ENCODE measurements around the gene SP6. TPM values are rescaled to one million over a fixed set of nuclear protein-coding genes. Genes with fewer than 3 reads are reported as not detected.

Gene SP6
- total and polyA plus RNA-seq, 2 of the 8 experiments (the other 6 are each of a cell fraction or from before 2014, with no cell fraction given) = 1.2 to 1.5 TPM

DNA sequence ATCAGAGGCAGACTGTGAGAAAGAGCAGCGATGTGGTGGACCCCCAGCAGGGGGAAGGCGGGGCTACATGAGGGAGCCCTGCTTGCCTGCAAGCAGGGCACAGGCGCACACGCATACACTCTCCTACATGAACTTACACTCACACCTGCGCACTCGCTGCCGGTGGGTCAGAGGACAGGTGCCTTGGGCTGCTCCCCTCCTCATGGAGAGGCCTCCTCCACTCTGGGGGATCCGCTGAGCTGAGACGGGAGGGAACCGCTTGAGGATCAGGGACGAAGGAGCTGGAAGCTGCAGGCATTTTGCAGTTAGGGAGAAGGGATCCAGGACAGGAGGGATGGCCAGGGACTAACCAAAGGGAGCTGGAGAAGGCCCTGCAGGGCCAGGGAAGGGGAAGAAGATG lies 43.5 kb downstream of the SP6 start:
- H3K4me2 ChIP-seq (ENCODE audit: insufficient read depth in 1 of 2, low read depth in 2 of 2, low read length in 2 of 2) = no peak overlapping the region
- H3K18ac ChIP-seq (ENCODE audit: extremely low read depth, low read length) = no peak overlapping the region
- TF ChIP-seq SP4 (IDR thresholded peaks at IDR 0.05; ENCODE audit: low read length) (no peak), SP2 (IDR thresholded peaks at IDR 0.05; ENCODE audit: low read length) (no peak), CHD2 (IDR thresholded peaks at IDR 0.05; ENCODE audit: low read length) (no peak), SUZ12 (IDR thresholded peaks at IDR 0.05; ENCODE audit: low read length) (no peak), TEAD4 (IDR thresholded peaks at IDR 0.05; ENCODE audit: low read depth, low read length) (no peak), SP1 (IDR thresholded peaks at IDR 0.05; ENCODE audit: low read depth, low read length) (no peak), RAD21 (IDR thresholded peaks at IDR 0.05 in 1 of 2, conservative IDR thresholded peaks at IDR 0.05 in 1 of 2; ENCODE audit: low read depth in 2 of 2, low read length in 2 of 2) (no peak)

More for the DNA sequence above, 43.5 kb downstream of the SP6 start:
- Histone ChIP-seq H4K20me1 (replicated peaks in 1 of 2; ENCODE audit: control insufficient read depth in 1 of 2, insufficient read depth in 2 of 2, low read length in 2 of 2) (peaks cover 2 to 4% of the 10 kb centered on the region in 2 experiments), H4K8ac (ENCODE audit: extremely low read depth, insufficient read depth, low read length) (no peak overlapping the region), H4K5ac (ENCODE audit: insufficient read length, low read depth, low read length) (no peak overlapping the region), H3K79me1 (ENCODE audit: low read depth, low read length) (no peaks in the 10 kb centered on the region; the same call in 1 of the 2 replicates), H3K9ac (replicated peaks in 1 of 4; ENCODE audit: extremely low read depth in 1 of 4, low read depth in 3 of 4, low read length in 3 of 4) (no peak overlapping the region), H2BK20ac (ENCODE audit: low read length) (no peak overlapping the region), H3K9me3 (ENCODE audit: insufficient read depth in 2 of 2, low read depth in 1 of 2, low read length in 1 of 2) (no peaks in the 10 kb centered on the region), H2AK5ac (ENCODE audit: low read depth, low read length) (no peak overlapping the region), H2AFZ (ENCODE audit: low read length) (no peak overlapping the region), H3K56ac (replicated peaks; ENCODE audit: insufficient read length, low read depth, low read length) (no peak overlapping the region), H3K4me3 (ENCODE audit: extremely low read depth in 1 of 4, insufficient read depth in 2 of 4, low read depth in 3 of 4, low read length in 4 of 4) (no peak overlapping the region), H3K23ac (ENCODE audit: insufficient read length) (no peak overlapping the region), H3K23me2 (ENCODE audit: low read depth, low read length) (no peaks in the 10 kb centered on the region), H2BK5ac (ENCODE audit: low read depth, low read length) (no peak overlapping the region), H3K27me3 (replicated peaks in 1 of 4; ENCODE audit: control insufficient read depth in 3 of 4, extremely low read depth in 1 of 4, insufficient read depth in 3 of 4, low read length in 3 of 4) (no peaks in the 10 kb centered on the region), H3K14ac (ENCODE audit: insufficient read length) (no peak overlapping the region), H4K91ac (replicated peaks; ENCODE audit: insufficient read length, low read length) (no peak overlapping the region), H2BK12ac (ENCODE audit: low read depth, low read length) (no peak overlapping the region), H2BK120ac (replicated peaks; ENCODE audit: low read depth, low read length) (no peak overlapping the region), H3K79me2 (ENCODE audit: control insufficient read depth in 1 of 2, insufficient read depth in 2 of 2, low read length in 2 of 2) (no peaks in the 10 kb centered on the region), H3K36me3 (ENCODE audit: control insufficient read depth in 2 of 4, insufficient read depth in 4 of 4, low read length in 3 of 4) (peaks cover 0 to 2% (median 0%) of the 10 kb centered on the region in 4 experiments; a peak in 1 of 8 replicates), H2BK15ac (ENCODE audit: low read length) (no peak overlapping the region), H3K27ac (ENCODE audit: low read depth, low read length) (no peak overlapping the region; the same call in 1 of the 2 replicates), H3K4me1 (replicated peaks in 1 of 4; ENCODE audit: control insufficient read depth in 3 of 4, insufficient read depth in 4 of 4, low read length in 3 of 4) (no peaks in the 10 kb centered on the region; a peak in 1 of 7 replicates), H3K4ac (replicated peaks; ENCODE audit: insufficient read length, low read depth, low read length) (no peak overlapping the region)
- FAIRE-seq (no peak), DNase-seq (ENCODE audit: low read depth in 1 of 2, low spot score in 2 of 2) (no peak)
- ChIA-PET CTCF (ENCODE audit: partially characterized antibody) (interaction anchor here (0.8 to 1.3 kb wide), 4 partner anchors 24 to 109 kb away, joined by 3 to 4 read pairs (median 3); partner anchors contain the start of gene SCRN2), POLR2A (ENCODE audit: partially characterized antibody) (interaction anchor here (0.9 to 1.0 kb wide), 2 partner anchors 29 to 33 kb away, joined by 3 read pairs; no protein-coding TSS in a partner anchor)
- WGBS, 2 experiments (ENCODE audit: extremely low coverage in 1 of 2, insufficient coverage in 1 of 2, insufficient read length in 1 of 2, insufficient replicate concordance in 2 of 2, low coverage in 1 of 2, low lambda C conversion rate in 2 of 2, missing lambda C conversion rate in 1 of 2) = 86% methylated on average over 10 of the region's 11 CpGs; no CpG with 5 or more reads in 1 of the 2 experiments

Measured in H1 (cell line).